GM23248 (cell line): Measurements from ENCODE around the gene MEI1. TPM values are rescaled to one million over a fixed set of nuclear protein-coding genes. Genes with fewer than 3 reads are reported as not detected.

Experiments
- DNase-seq: peaks from one replicate; pipeline ENCODE4 v3.0.0-alpha.2; 2015
- H2AFZ ChIP-seq: fragments of 200-600 bp; sonication (generic); 2 replicates; pipeline ENCODE4 v1.6.1; 2016; ENCODE audit warnings: antibody characterized with exemption
- H3F3A ChIP-seq: fragments of 200-600 bp; sonication (generic); 2 replicates; pipeline ENCODE4 v1.6.1; 2016; ENCODE audit warnings: mild to moderate bottlenecking, antibody characterized with exemption, mixed run types; ENCODE audit not compliant: insufficient read depth
- H3K27ac ChIP-seq: fragments of 200-600 bp; sonication (generic); 2 replicates; pipeline ENCODE4 v1.5.1; 2016; ENCODE audit warnings: mild to moderate bottlenecking
- H3K27me3 ChIP-seq: fragments of 200-600 bp; sonication (generic); replicated peaks from 2 replicates; pipeline ENCODE4 v1.6.1; 2016; ENCODE audit warnings: mild to moderate bottlenecking; ENCODE audit not compliant: insufficient read depth
- H3K36me3 ChIP-seq: fragments of 200-600 bp; sonication (generic); 2 replicates; pipeline ENCODE4 v1.6.1; 2016; ENCODE audit warnings: low read depth, mild to moderate bottlenecking
- H3K4me1 ChIP-seq: fragments of 200-600 bp; sonication (generic); 2 replicates; pipeline ENCODE4 v1.6.1; 2016; ENCODE audit warnings: mild to moderate bottlenecking; ENCODE audit not compliant: insufficient read depth
- H3K4me2 ChIP-seq: fragments of 200-600 bp; sonication (generic); one replicate; pipeline ENCODE4 v1.6.1; 2016; ENCODE audit warnings: mild to moderate bottlenecking; ENCODE audit not compliant: unreplicated experiment
- H3K4me3 ChIP-seq: fragments of 200-600 bp; sonication (generic); 2 replicates; pipeline ENCODE4 v1.5.1; 2016; ENCODE audit warnings: mild to moderate bottlenecking
- H3K79me2 ChIP-seq: fragments of 200-600 bp; sonication (generic); 2 replicates; pipeline ENCODE4 v1.6.1; 2016; ENCODE audit warnings: mild to moderate bottlenecking; ENCODE audit not compliant: insufficient read depth
- H3K9ac ChIP-seq: fragments of 200-600 bp; sonication (generic); 2 replicates; pipeline ENCODE4 v1.6.1; 2016; ENCODE audit warnings: mild to moderate bottlenecking
- H3K9me2 ChIP-seq: fragments of 200-600 bp; sonication (generic); 2 replicates; pipeline ENCODE4 v1.6.1; 2016; ENCODE audit warnings: mixed run types, mild to moderate bottlenecking, moderate library complexity; ENCODE audit not compliant: insufficient read depth
- H3K9me3 ChIP-seq: fragments of 200-600 bp; sonication (generic); one replicate; pipeline ENCODE4 v1.6.1; 2017; ENCODE audit warnings: low read depth
- H4K20me1 ChIP-seq: fragments of 200-600 bp; sonication (generic); 2 replicates; pipeline ENCODE4 v1.6.0; 2016; ENCODE audit not compliant: insufficient read depth
- EZH2 ChIP-seq: fragments of 200-600 bp; sonication (generic); IDR thresholded peaks from 2 replicates; pipeline ENCODE4 v1.6.1; 2018; ENCODE audit warnings: antibody characterized with exemption, mild to moderate bottlenecking; ENCODE audit not compliant: insufficient read depth, poor library complexity, severe bottlenecking
- EZH2phosphoT487 ChIP-seq: fragments of 200-600 bp; sonication (generic); IDR thresholded peaks from 2 replicates; pipeline ENCODE4 v1.6.1; 2018; ENCODE audit warnings: antibody characterized with exemption, moderate library complexity, mild to moderate bottlenecking, low read depth; ENCODE audit not compliant: insufficient read depth
- WGBS, 2 experiments: methylation state at CpG; one replicate each; pipeline ENCODE4 v1.1.6; 2015 to 2017; ENCODE audit warnings: low lambda C conversion rate in 2 of 2, low coverage in 1 of 2; ENCODE audit errors: missing lambda C conversion rate in 2 of 2; 5-methylcytosine and 5-hydroxymethylcytosine counted together
- in situ Hi-C: fragments of 300-500 bp; cut with MboI; formaldehyde crosslinking; loops from 2 replicates; pipeline ENCODE4 v1.15.0; 2020
- polyA plus RNA-seq: library from polyadenylated mRNA; unstranded; fragments of >200 nt; fragmentation: Nextera tagmentation; extraction: Ambion mirVana; gene quantifications from 2 replicates; pipeline ENCODE4 v1.2.1, GENCODE V29; 2016
- total RNA-seq: library from RNA; depleted of rRNA; stranded (reverse); fragments of >200 nt; shearing (Covaris generic); gene quantifications from 2 replicates; pipeline ENCODE4 v1.2.3, GENCODE V29; 2014

The MEI1 gene
- total and polyA plus RNA-seq, 2 experiments from 2014 or later: 2.2 to 5.9 TPM

- in situ Hi-C loops: no loop called here
Observed at GRCh38 chr22:41798736-41799135, 99.4 kb downstream of the MEI1 start.

GRCh38 chr22:41799486-41800347 lies 100.4 kb downstream of the MEI1 start:
- in situ Hi-C loops: no loop called here
- Histone ChIP-seq H4K20me1 (no peaks in the 10 kb centered on the region), H3K36me3 (no peaks in the 10 kb centered on the region), H3K79me2 (peaks cover 13% of the 10 kb centered on the region), H3K4me1 (0 out of 2 replicates have a peak, but pooled peaks cover 4% of the 10 kb centered on the region), H3K9me2 (no peaks in the 10 kb centered on the region), H3K27me3 (no peaks in the 10 kb centered on the region), H3K27ac (peak overlapping the region; percentile 52), H3K4me3 (peak overlapping the region; percentile 87), H3F3A (no peaks in the 10 kb centered on the region), H3K9me3 (no peaks in the 10 kb centered on the region), H2AFZ (peak overlapping the region; percentile 99), H3K9ac (peak overlapping the region; percentile 84), H3K4me2 (peak overlapping the region; percentile 94)
- DNase-seq: peak; percentile 57
- TF ChIP-seq EZH2: no peak
- WGBS, 2 experiments: 14 to 16% methylated on average over 38 of the region's 38 CpGs

More at GRCh38 chr22:41798736-41799135, 99.4 kb downstream of the MEI1 start:
- WGBS, 2 experiments: 96 to 100% methylated on average over 2 of the region's 2 CpGs
- no peak for TF ChIP-seq EZH2
- no peak overlapping the region for H3K4me2 ChIP-seq
- no peak overlapping the region for H2AFZ ChIP-seq
- no peaks in the 10 kb centered on the region for H3K36me3 ChIP-seq
- H3K79me2 ChIP-seq: peaks cover 13% of the 10 kb centered on the region
- H3K4me3 ChIP-seq: no peak overlapping the region
- no peaks in the 10 kb centered on the region for H4K20me1 ChIP-seq
- 0 out of 2 replicates have a peak, but pooled peaks cover 4% of the 10 kb centered on the region for H3K4me1 ChIP-seq
- no peaks in the 10 kb centered on the region for H3K9me3 ChIP-seq
- DNase-seq: no peak
- H3F3A ChIP-seq: no peaks in the 10 kb centered on the region
- no peaks in the 10 kb centered on the region for H3K27me3 ChIP-seq
- no peaks in the 10 kb centered on the region for H3K9me2 ChIP-seq
- no peak overlapping the region for H3K9ac ChIP-seq
- no peak overlapping the region for H3K27ac ChIP-seq

DNA sequence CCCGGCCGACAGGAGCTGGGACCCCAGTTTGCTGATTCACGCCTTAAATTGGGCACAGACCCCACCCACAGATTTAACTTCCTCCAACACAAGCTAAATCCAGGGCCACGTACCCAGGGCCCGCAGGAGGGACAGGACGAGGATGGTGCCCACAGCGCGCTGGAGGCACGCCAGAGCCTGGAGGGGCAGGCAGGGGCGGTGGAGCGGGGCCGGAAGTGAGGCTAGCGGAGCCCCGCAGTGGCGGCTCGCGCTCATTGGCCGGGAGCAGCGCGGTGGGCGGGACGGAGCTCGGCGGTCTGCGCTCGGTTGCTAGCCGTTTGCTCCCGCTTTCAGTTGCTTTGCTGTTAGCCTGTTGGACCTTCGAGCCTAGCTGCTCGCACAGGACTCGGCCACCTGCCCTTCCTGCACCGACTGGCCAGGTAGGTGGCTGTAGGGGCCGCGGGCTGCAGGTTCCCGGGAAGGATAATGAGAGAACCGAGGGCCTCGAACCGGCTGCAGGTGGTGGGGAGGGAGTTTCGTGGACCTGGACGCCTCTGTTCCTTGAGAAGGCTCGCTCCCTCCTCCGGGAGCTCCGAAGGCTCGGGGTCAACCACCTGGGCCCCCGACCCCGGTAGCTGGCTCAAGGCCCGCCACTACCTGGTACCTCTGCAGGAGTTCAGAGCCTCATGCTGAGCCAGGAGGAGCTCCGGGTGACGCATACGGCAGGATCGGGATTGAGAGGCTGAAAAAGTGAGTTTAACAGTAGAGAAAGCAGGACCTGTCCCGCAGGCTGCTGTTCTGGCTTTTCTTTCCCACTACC lies 101.2 kb downstream of the MEI1 start, which contains the start of gene CCDC134:
Gene CCDC134, plus strand, starts transcription at position 332 of the 799 bp plus-strand sequence. CDS start 8,212 bp downstream, outside the sequence.
- Histone ChIP-seq H3K79me2 (peaks cover 13% of the 10 kb centered on the region), H3K27ac (peak within 1 kb of the TSS; percentile 52), H3K9me3 (no peaks in the 10 kb centered on the region), H3K4me1 (0 out of 2 replicates have a peak, but pooled peaks cover 4% of the 10 kb centered on the region), H3K36me3 (no peaks in the 10 kb centered on the region), H3K9me2 (no peaks in the 10 kb centered on the region), H2AFZ (peak within 1 kb of the TSS; percentile 99), H4K20me1 (no peaks in the 10 kb centered on the region), H3K9ac (peak within 1 kb of the TSS; percentile 84), H3F3A (no peaks in the 10 kb centered on the region), H3K27me3 (no peaks in the 10 kb centered on the region), H3K4me2 (peak within 1 kb of the TSS; percentile 94), H3K4me3 (peak within 1 kb of the TSS; percentile 87)
- TF ChIP-seq EZH2: no peak
- no peak for TF ChIP-seq EZH2phosphoT487
- DNase-seq: peak; percentile 92
- WGBS, 2 experiments: 1% methylated on average over 44 to 51 of the region's 52 CpGs
- in situ Hi-C loops: no loop called here

GRCh38 chr22:41801147-41801819 lies 102.0 kb downstream of the MEI1 start:
- Histone ChIP-seq H3K27me3 (no peaks in the 10 kb centered on the region), H3K4me1 (0 out of 2 replicates have a peak, but pooled peaks cover 4% of the 10 kb centered on the region), H3K4me2 (peak overlapping the region; percentile 94), H3K9me2 (no peaks in the 10 kb centered on the region), H3K4me3 (peak overlapping the region; percentile 87), H3K79me2 (peaks cover 13% of the 10 kb centered on the region), H4K20me1 (no peaks in the 10 kb centered on the region), H3K9ac (peak overlapping the region; percentile 84), H3F3A (no peaks in the 10 kb centered on the region), H3K27ac (no peak overlapping the region), H3K9me3 (no peaks in the 10 kb centered on the region), H3K36me3 (no peaks in the 10 kb centered on the region), H2AFZ (peak overlapping the region; percentile 99)
- no peak for DNase-seq
- WGBS, 2 experiments: 25 to 26% methylated on average over 4 of the region's 4 CpGs
- TF ChIP-seq EZH2phosphoT487: no peak
- TF ChIP-seq EZH2: no peak
- in situ Hi-C loops: no loop called here
